K562 (cell line): Measurements from ENCODE around the gene GRIN1. TPM values are rescaled to one million over a fixed set of nuclear protein-coding genes. Genes with fewer than 3 reads are reported as not detected.
A peak's percentile ranks its signal among the peaks of the same experiment; 100 is the strongest.

Experiments used
- ARID4B ChIP-seq: sonication (generic); formaldehyde crosslinking; IDR thresholded peaks from 2 replicates; pipeline ENCODE4 v1.8.0; 2022; ENCODE audit warnings: mild to moderate bottlenecking, missing genetic modification reagents
- CREM ChIP-seq: IDR thresholded peaks from 2 replicates; pipeline ENCODE4 v1.6.1; 2014; ENCODE audit warnings: antibody characterized with exemption, low read depth
- CUX1 ChIP-seq: fragments of 200-800 bp; sonication (Bioruptor generic); IDR thresholded peaks from 2 replicates; pipeline ENCODE4 v1.6.1; 2016; ENCODE audit warnings: missing genetic modification characterization, missing compliant biosample characterization
- ETV1 ChIP-seq: fragments of 450-650 bp; conservative IDR thresholded peaks from 2 replicates; pipeline ENCODE4 v1.6.1; 2016; ENCODE audit warnings: missing genetic modification characterization, control low read depth, low read depth, missing compliant biosample characterization
- GATAD2B ChIP-seq: fragments of 450-650 bp; IDR thresholded peaks from 2 replicates; pipeline ENCODE4 v1.6.1; 2017; ENCODE audit warnings: mild to moderate bottlenecking, borderline replicate concordance
- IFI16 ChIP-seq: fragments of 250-450 bp; sonication (Bioruptor Pico); IDR thresholded peaks from 2 replicates; pipeline ENCODE4 v2.1.2; 2022; ENCODE audit warnings: mild to moderate bottlenecking, inconsistent platforms
- KAT7 ChIP-seq: sonication (generic); formaldehyde crosslinking; IDR thresholded peaks from 2 replicates; pipeline ENCODE4 v1.8.0; 2022; ENCODE audit warnings: missing genetic modification reagents, mild to moderate bottlenecking, borderline replicate concordance
- KDM2B ChIP-seq: fragments of 250-450 bp; sonication (Bioruptor Pico); IDR thresholded peaks from 2 replicates; pipeline ENCODE4 v1.8.0; 2021; ENCODE audit warnings: mild to moderate bottlenecking, moderate library complexity
- MAX ChIP-seq: sonication (generic); formaldehyde crosslinking; IDR thresholded peaks from 2 replicates; pipeline ENCODE4 v1.9.0; 2022; ENCODE audit warnings: mild to moderate bottlenecking, missing genetic modification reagents
- MAZ ChIP-seq, 2 experiments: fragments of 450-650 bp in 1 of 2; sonication (generic) in 1 of 2; formaldehyde crosslinking; IDR thresholded peaks in 1 of 2; conservative IDR thresholded peaks in 1 of 2; 2 replicates each; pipeline versions ENCODE4 v1.4.0 to v1.5.0; 2020; ENCODE audit warnings: mild to moderate bottlenecking in 1 of 2, missing genetic modification reagents in 1 of 2
- PCBP2 ChIP-seq: fragments of 200-400 bp; formaldehyde crosslinking; IDR thresholded peaks from 2 replicates; pipeline ENCODE4 v1.6.1; 2018; ENCODE audit warnings: low read length, low read depth, mild to moderate bottlenecking, moderate library complexity; ENCODE audit not compliant: poor library complexity, severe bottlenecking
- TAF9B ChIP-seq: fragments of 450-650 bp; IDR thresholded peaks from 2 replicates; pipeline ENCODE4 v1.6.1; 2018; ENCODE audit warnings: mild to moderate bottlenecking; ENCODE audit not compliant: partially characterized antibody
- ZFP91 ChIP-seq: sonication (generic); formaldehyde crosslinking; IDR thresholded peaks from 2 replicates; pipeline ENCODE4 v1.8.0; 2022; ENCODE audit warnings: mild to moderate bottlenecking, missing genetic modification reagents
- ZNF57 ChIP-seq: fragments of 450-650 bp; formaldehyde crosslinking; IDR thresholded peaks from 2 replicates; pipeline ENCODE4 v1.4.0; 2020; ENCODE audit warnings: mild to moderate bottlenecking, moderate library complexity
- ZNF77 ChIP-seq: fragments of 250-450 bp; sonication (Bioruptor Pico); IDR thresholded peaks from 2 replicates; pipeline ENCODE4 v1.5.0; 2020
- polyA plus RNA-seq, 8 experiments: library from polyadenylated mRNA; depleted of rRNA in 4 of 8; stranded (reverse) in 5 of 8; unstranded in 3 of 8; fragments of >200 nt; fragmentation: Nextera tagmentation in 2 of 8; fragmentation: Illumina TruSeq in 1 of 8; extraction: Ambion mirVana in 2 of 8; extraction: Trizol in 1 of 8; gene quantifications; 2 replicates each; pipeline versions ENCODE4 v1.2.1 to v1.2.3, GENCODE V29; 2011 to 2014; ENCODE audit warnings: inconsistent platforms in 1 of 8, missing spikeins in 1 of 8
- total RNA-seq, 7 experiments: library from RNA; depleted of rRNA in 6 of 7; stranded (reverse); fragments of >200 nt in 6 of 7; fragmentation: Illumina TruSeq in 2 of 7; extraction: Trizol in 2 of 7; gene quantifications; 2 replicates each; pipeline versions ENCODE4 v1.2.1 to v1.2.3, GENCODE V29; 2011 to 2021; ENCODE audit warnings: low replicate concordance in 1 of 7

Gene GRIN1
- total and polyA plus RNA-seq, 9 of the 15 experiments (the other 6 are each of a cell fraction or from before 2014, with no cell fraction given) = 0.03 to 0.35 (median 0.16) TPM; not detected in 6

- TF ChIP-seq CUX1 (CRISPR knock-in tag) = no peak
- TF ChIP-seq PCBP2 = no peak
- no peak for TF ChIP-seq IFI16 (CRISPR knock-in tag)
- TF ChIP-seq KDM2B (CRISPR knock-in tag) = no peak
- TF ChIP-seq ZFP91 = no peak
- no peak for TF ChIP-seq ZNF57 (CRISPR knock-in tag)
- TF ChIP-seq MAZ (CRISPR knock-in tag; conservative IDR thresholded peaks at IDR 0.05 in 1 of 2, IDR thresholded peaks at IDR 0.05 in 1 of 2) = 0 out of 4 replicates have a peak, but pooled peaks have one; percentile 23 to 26
- TF ChIP-seq ETV1 (tag) = no peak
- no peak for TF ChIP-seq KAT7 (CRISPR knock-in tag)
- peak; percentile 48 for TF ChIP-seq MAX (CRISPR knock-in tag)
- peak; percentile 91; the same call in 1 of the 2 replicates for TF ChIP-seq ARID4B (CRISPR knock-in tag)
- TF ChIP-seq CREM = peak; percentile 56; the same call in 1 of the 2 replicates
- TF ChIP-seq TAF9B = no peak
- TF ChIP-seq GATAD2B = peak; percentile 76
- TF ChIP-seq ZNF77 (CRISPR knock-in tag) = no peak
Observed at GRCh38 chr9:137138722-137139467, at the start of gene GRIN1 (continued).
